Lower lobe of right lung (tissue), 2 donors: ENCODE data around the gene RAD51B. TPM values are rescaled to one million over a fixed set of nuclear protein-coding genes. Genes with fewer than 3 reads are reported as not detected.

Experiments
- ATAC-seq, 2 donors: fragments of 200-7000 bp; cut with Tn5 transposase; one replicate each; pipeline ENCODE4 v1.9.1; 2020 to 2022; ENCODE audit warnings: mild to moderate bottlenecking in 2 of 2, moderate library complexity in 2 of 2
- DNase-seq: peaks from one replicate; pipeline ENCODE4 v3.0.0-alpha.2; 2020
- H3K27ac ChIP-seq: fragments of 200-600 bp; one replicate; pipeline ENCODE4 v1.8.0; 2022
- H3K27me3 ChIP-seq: fragments of 200-600 bp; one replicate; pipeline ENCODE4 v1.8.0; 2022; ENCODE audit warnings: low read depth
- H3K36me3 ChIP-seq: fragments of 200-600 bp; one replicate; pipeline ENCODE4 v1.8.0; 2022; ENCODE audit warnings: mild to moderate bottlenecking
- H3K4me1 ChIP-seq: fragments of 200-600 bp; one replicate; pipeline ENCODE4 v1.8.0; 2022
- H3K4me3 ChIP-seq: fragments of 200-600 bp; one replicate; pipeline ENCODE4 v1.8.0; 2022; ENCODE audit warnings: mild to moderate bottlenecking
- H3K9me3 ChIP-seq: fragments of 200-600 bp; one replicate; pipeline ENCODE4 v1.8.0; 2022
- intact Hi-C: fragments of 100-400 bp; cut with DNase I; formaldehyde crosslinking; loops from one replicate; pipeline ENCODE4 v1.11.0; 2022
- total RNA-seq: library from RNA; stranded (reverse); fragmentation: NEBNext Ultra II Directional; extraction: Animal tissue kit (Norgen Biotek cat#: 25700); gene quantifications from one replicate; pipeline ENCODE4 v1.2.1, GENCODE V29; 2021
- TF ChIP-seq, protein P1 (sequence below): fragments of 200-600 bp; IDR thresholded peaks from one replicate; pipeline ENCODE4 v1.8.0; 2022; ENCODE audit warnings: antibody characterized with exemption, mild to moderate bottlenecking
- donor health status: DM: no; HTN: yes; CAD: no; lungs with severe emphysema.

RAD51B gene
- total RNA-seq, 1 donor from 2014 or later: 22.2 TPM

DNA sequence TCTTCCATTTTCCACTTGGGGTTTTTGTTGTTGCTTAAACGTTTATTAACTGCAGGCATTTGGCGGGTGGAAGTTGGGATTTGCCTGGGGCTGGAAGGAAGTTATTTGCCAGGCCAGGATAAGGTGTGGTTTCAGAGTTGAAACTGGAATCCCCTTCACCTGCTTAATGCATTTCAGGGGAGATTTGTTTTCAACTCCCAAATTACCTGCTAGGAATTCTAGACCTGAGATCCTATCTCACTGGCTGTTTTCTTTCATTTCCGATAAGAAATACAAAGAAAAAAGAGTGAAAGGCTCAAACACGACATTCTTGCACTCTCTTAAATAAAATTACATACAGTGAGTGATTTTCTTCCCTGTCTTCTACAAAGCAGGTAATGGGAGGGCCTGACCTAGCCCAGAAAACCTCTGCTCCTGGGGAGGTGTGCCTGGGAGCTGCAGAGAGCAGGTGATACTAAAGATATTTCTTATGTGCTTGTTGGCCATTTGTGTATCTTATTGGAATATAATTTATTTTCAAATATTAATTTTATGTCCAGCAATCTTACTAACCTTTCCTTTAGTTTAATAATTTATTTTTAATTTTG lies 695.1 kb downstream of the RAD51B start:
- no peaks in the 10 kb centered on the region for H3K36me3 ChIP-seq
- no peaks in the 10 kb centered on the region for H3K27me3 ChIP-seq
- TF ChIP-seq, protein P1, sequence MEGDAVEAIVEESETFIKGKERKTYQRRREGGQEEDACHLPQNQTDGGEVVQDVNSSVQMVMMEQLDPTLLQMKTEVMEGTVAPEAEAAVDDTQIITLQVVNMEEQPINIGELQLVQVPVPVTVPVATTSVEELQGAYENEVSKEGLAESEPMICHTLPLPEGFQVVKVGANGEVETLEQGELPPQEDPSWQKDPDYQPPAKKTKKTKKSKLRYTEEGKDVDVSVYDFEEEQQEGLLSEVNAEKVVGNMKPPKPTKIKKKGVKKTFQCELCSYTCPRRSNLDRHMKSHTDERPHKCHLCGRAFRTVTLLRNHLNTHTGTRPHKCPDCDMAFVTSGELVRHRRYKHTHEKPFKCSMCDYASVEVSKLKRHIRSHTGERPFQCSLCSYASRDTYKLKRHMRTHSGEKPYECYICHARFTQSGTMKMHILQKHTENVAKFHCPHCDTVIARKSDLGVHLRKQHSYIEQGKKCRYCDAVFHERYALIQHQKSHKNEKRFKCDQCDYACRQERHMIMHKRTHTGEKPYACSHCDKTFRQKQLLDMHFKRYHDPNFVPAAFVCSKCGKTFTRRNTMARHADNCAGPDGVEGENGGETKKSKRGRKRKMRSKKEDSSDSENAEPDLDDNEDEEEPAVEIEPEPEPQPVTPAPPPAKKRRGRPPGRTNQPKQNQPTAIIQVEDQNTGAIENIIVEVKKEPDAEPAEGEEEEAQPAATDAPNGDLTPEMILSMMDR: no peak
- H3K4me1 ChIP-seq: peaks cover 45% of the 10 kb centered on the region
- H3K9me3 ChIP-seq: no peaks in the 10 kb centered on the region
- ATAC-seq (no peak), DNase-seq (no peak)
- H3K27ac ChIP-seq: peak overlapping the region; percentile 19
- H3K4me3 ChIP-seq: no peak overlapping the region
- intact Hi-C loops: no loop called here

DNA sequence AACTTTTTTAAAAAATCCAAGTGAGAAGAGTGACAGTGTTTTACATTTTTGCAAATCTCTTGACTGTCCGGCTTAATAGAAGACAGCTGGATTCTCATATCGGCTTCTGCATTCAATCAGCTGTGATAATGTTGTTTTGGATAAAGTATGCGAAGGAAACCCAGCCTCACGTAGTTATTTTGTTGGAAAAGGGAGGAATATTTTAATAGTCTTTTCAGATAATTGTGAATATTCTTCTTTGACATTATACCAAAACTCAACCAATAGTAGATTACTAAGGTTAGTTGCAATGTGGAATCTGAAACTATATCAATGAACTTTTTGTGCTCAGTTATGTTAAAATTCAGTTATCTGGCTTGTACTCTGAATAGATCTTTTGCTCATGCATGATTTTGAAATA lies 696.8 kb downstream of the RAD51B start:
- no peaks in the 10 kb centered on the region for H3K9me3 ChIP-seq
- H3K4me1 ChIP-seq: peaks cover 44% of the 10 kb centered on the region
- TF ChIP-seq, protein P1: no peak
- no peaks in the 10 kb centered on the region for H3K27me3 ChIP-seq
- H3K27ac ChIP-seq: no peak overlapping the region
- no peak for ATAC-seq
- H3K36me3 ChIP-seq: no peaks in the 10 kb centered on the region
- intact Hi-C loops: no loop called here
- no peak overlapping the region for H3K4me3 ChIP-seq
- DNase-seq: no peak

DNA sequence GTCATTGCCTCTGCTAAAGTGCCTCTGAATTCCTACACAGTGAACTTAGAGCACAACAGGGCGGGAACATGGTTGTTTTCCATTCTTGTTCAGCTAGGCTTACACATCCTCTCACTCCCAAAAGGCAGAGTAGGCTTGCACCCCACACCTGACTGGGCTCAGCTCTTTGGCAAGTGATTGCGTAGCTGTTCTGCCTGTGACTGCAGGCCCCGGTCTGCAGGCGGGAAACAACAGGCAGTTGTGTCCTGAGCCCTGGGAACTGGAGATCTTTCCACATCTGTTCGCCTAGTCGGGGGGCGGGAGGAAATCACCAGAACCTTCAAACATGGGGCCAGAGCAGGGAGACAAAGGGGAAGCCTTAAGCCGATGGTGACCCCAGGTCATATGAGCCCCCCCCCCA lies 698.6 kb downstream of the RAD51B start:
- DNase-seq (no peak), ATAC-seq (no peak)
- Histone ChIP-seq H3K4me1 (peaks cover 56% of the 10 kb centered on the region), H3K36me3 (no peaks in the 10 kb centered on the region), H3K4me3 (no peak overlapping the region), H3K27me3 (no peaks in the 10 kb centered on the region), H3K27ac (no peak overlapping the region), H3K9me3 (no peaks in the 10 kb centered on the region)
- intact Hi-C loops: no loop called here
- TF ChIP-seq, protein P1: no peak

DNA sequence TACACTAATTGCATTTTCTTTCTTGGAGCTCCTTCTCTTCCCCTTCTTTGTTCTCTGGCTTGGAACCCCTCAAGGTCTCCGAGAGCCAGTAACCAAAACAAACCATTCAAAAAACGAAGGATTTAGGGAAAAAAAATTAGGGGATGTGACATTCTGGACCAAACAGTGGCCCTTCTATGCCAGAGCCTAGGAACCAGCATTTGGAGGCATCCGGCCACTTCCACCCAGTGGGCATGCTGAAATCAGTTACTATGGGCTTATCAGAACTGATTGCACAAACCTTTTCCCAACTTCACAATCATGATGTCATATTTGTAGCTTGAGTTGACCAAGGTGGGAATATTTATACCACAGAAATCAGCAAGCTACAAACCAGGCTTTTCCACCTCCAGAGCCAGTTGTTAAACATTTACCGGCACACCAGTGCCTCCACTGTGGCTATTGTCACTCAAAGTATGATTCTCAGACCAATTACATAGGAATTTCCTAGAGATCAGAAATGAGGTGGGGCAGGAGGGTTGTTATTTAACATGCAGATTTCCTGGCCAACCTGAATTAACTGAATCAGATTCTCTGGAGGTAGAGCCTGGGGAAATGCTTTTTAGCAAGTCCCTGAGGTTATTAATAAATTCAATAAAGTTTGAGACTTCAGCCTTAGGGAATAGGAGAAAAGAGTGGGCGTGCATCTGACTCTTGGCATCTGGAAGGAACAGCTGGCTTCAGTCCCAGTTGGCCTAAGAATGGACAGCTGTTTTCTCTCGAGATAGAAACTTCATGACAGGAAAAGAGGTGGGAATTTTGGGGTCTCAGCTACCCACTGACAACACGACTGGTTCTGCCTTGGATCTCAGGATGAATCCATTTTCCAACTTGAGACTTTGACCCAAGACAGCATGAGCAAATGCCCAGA lies 699.4 kb downstream of the RAD51B start:
- Histone ChIP-seq H3K27me3 (no peaks in the 10 kb centered on the region), H3K4me3 (no peak overlapping the region), H3K36me3 (no peaks in the 10 kb centered on the region), H3K27ac (peak overlapping the region; percentile 64), H3K4me1 (peaks cover 51% of the 10 kb centered on the region), H3K9me3 (no peaks in the 10 kb centered on the region)
- TF ChIP-seq, protein P1: no peak
- intact Hi-C loops: no loop called here
- no peak for DNase-seq
- ATAC-seq: peak in 1 of 2 donors; percentile 2

DNA sequence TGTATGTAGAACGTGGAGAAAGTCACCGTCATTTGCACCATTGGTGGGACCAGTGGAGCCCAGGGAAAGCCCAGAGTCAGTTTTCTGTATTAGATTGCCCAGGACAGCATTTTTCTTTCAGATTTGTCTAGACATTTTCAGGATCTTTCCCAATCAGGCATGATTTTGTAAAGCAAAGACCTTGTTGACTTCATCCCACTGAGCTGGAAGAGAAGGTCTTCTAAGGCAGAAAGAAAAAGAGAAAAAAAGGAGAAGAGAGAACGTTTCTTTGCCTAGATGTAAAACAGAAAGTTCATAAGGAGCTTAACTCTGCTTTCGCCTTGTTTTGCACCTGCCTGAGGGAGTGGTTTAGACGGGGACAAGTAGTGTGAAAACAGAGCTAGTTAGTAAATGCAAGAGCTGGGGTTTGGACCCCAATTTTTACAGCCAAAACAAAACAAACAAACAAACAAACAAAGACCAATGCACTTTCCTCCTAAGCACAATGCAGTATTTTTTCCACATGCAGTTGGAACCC lies 700.1 kb downstream of the RAD51B start:
- Histone ChIP-seq H3K4me1 (peaks cover 51% of the 10 kb centered on the region), H3K36me3 (no peaks in the 10 kb centered on the region), H3K27ac (peak overlapping the region; percentile 64), H3K27me3 (no peaks in the 10 kb centered on the region), H3K9me3 (no peaks in the 10 kb centered on the region), H3K4me3 (no peak overlapping the region)
- DNase-seq (no peak), ATAC-seq (no peak)
- intact Hi-C loops: no loop called here
- TF ChIP-seq, protein P1: no peak
